Stimulated activated CD8-positive, alpha-beta memory T cell treated with anti-CD3 and anti-CD28 coated beads, Interleukin-12 subunit alpha, Interleukin-12 subunit beta, amount 100 ng/mL, for 4 hours (primary cell): ENCODE results near the gene PCAT7.
"Not testable (repeated sequence)": the region's sequence is repeated elsewhere in the genome, so short reads cannot be mapped to it uniquely, and the experiment has no call there.

Experiments used
- DNase-seq: peaks from one replicate; pipeline ENCODE4 v3.0.0-alpha.2; 2020; ENCODE audit warnings: low read depth

Gene PCAT7

DNA sequence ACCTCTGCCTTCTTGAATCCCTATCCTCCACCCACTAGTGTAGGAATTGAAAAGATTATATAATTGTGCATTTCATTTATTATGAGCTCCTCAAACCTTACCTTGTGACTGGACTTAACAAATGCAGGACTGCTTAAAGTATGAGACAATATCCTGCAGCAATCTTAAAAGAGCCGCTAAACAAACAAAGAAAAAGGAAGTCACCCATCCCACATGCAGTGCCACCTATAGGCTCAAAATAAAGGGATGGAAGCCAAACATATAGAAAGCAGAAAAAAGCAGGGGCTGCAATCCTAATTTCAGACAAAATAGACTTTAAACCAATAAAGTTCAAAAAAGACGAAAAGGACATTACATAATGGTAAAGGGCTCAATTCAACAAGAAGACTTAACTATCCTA is 8.7 kb downstream of the PCAT7 start:
- no peak for DNase-seq

- DNase-seq: not testable (repeated sequence)
Measured at GRCh38 chr9:94564279-94564678, 9.4 kb downstream of the PCAT7 start.

DNA sequence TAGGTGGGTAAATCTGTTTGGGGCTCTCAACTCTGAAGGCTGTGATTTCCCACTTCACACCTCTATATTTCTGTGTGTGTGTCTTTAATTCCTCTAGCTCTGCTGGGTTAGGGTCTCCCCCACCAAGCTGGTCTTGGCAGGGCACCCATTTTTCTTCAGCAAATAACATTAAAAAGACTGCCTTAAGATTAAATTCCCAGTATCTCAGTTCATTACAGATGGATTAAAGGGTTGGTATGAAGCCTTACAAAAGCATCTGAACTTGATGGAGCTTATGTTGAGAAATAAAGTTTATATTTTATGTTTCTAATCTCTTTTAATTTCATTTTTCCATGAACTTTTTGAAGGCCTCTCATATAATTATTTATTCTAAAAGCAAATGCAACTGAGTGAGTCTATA is 11.7 kb downstream of the PCAT7 start:
- DNase-seq: no peak

- no peak for DNase-seq
Measured at GRCh38 chr9:94567271-94567670, 12.4 kb downstream of the PCAT7 start.

DNA sequence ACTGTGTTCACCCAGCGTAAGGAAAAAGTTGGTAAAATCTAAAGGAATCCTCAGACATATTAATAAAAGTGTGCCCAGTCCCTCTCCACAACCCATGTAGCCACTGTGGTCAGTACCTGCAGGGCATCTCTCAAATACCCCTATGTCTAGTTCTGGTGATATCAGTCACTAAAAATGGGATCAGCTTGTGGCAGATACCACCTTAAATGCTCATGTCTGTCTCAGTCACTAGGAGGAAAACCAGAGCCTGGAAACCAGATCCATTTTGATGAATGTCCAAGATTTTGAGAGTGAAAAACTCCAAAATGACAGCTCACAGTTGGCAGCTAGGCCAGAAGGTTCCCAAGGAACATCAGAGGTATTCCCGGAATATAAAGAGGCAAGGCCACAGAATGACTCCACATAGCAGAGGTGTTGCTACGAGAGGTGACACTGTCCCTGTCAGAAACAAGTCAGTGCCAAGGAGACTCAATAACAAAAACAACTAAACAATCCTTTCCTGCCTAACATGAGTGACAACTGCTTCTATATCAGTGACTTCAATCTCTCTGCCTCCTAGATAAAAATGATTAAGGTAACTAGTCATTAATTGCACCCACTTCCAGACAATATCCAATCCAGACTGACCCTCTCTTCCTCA is 13.5 kb downstream of the PCAT7 start:
- no peak for DNase-seq

GRCh38 chr9:94568972-94569712 is 14.3 kb downstream of the PCAT7 start:
- no peak for DNase-seq

DNA sequence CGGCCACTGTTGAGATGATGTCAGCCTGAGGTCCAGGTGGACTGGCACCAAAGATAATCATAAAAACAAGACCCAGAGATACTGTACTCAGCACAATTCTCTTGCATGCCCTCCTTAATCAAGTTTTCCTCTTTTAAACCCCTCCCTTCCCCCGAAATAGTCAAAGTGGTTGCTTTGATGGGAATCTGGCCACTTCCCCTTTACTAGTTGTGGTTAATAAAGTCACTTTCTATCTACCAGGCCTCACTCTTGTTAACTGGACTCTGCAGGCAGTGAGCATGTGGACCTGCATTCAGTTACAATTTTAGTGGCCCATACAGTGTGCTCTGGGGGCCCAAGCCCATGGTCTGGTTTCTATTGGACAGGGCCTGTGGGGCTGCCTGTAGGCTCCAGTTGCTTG is 21.2 kb downstream of the PCAT7 start:
- DNase-seq: no peak

DNA sequence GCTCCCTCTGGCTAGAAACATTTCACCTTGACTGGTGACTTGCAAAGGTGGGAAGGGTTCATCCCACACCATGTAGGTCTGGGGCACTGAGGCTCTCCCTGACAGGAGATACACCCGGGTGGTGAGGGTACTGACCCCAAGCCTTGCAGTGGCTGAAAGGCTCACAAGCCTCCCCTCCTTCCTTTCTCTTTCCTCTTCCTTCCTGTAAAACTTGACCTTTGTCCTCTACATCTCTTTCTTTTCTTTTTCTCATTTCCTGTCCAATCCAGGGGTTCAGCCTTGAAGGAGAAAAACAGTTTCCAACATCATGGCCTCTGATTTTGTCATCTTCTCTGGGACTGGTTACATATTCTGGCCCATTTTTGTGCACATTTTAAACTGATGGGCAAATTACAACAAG is 22.2 kb downstream of the PCAT7 start:
- no peak for DNase-seq

DNA sequence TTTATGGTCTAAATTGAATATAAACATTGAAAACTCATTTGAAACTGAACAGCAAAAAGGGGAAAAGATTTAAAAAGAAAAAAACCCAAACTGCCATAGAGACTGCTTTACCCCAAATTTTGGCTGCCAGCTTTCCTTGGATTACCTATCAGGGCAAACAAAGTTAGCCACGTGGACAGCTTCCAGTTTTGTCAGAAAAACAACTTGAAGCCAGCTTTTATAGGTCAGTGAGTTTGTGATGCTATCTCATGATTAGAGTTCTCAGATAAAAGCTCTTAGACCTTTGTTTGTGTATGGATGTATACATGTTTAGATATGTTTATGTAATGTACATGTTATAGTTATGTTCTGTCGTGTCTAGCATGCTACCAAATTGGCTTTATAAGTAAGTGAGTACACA is 22.7 kb downstream of the PCAT7 start:
- no peak for DNase-seq

- DNase-seq: no peak
Measured at GRCh38 chr9:94581728-94582127, 26.8 kb downstream of the PCAT7 start.

- DNase-seq: no peak
Measured at GRCh38 chr9:94584555-94584954, 29.7 kb downstream of the PCAT7 start.

- no peak for DNase-seq
Measured at GRCh38 chr9:94586316-94586715, 31.4 kb downstream of the PCAT7 start.

GRCh38 chr9:94586814-94587213 is 31.9 kb downstream of the PCAT7 start:
- no peak for DNase-seq

DNA sequence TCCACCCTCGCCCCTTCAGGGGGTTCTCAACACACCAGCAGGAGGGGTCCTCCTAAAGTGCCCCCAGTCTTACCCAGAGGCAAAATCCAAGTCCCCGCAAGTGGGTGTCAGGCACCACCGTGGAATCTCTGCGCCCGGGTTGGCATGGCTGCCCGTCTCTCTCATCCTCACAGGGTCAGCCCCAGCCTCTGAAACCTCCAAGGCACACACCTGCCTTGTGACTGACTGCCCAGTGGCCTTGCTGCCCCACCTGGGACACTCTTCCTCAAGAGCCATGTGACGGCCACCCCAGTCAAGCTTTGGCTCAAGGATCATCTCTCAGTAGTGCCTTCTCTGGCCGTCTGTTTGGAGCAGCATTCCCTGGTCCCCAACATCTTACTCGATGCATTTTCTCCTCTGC is 33.8 kb downstream of the PCAT7 start:
- no peak for DNase-seq

GRCh38 chr9:94591046-94591545 is 36.2 kb downstream of the PCAT7 start:
- not testable (repeated sequence) for DNase-seq

DNA sequence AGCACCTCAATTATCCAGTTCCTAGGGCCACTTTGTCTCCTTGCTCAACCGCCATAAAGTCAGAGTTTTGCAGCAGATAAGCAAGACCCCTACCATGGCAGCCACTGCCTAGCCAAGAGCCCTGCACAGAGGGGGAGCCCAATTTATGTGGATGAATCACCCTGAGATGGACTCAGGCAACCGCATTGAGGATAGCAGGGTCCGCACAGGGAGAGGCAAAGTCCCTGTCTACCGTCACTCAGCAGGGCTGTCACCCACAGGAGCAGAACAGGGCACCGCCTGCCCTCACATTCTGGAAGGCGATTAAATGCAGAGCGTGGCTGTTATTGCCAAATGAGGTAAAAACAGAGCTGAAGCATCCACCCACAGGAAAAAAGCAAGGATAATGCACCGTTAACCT is 37.0 kb downstream of the PCAT7 start:
- no peak for DNase-seq

- DNase-seq: not testable (repeated sequence)
Measured at GRCh38 chr9:94592683-94593082, 37.8 kb downstream of the PCAT7 start.

GRCh38 chr9:94593459-94594345 is 38.8 kb downstream of the PCAT7 start, which contains the start of gene FBP2:
TSS of gene FBP2 (minus strand) at chr9:94593824. CDS start at chr9:94593726, 98 bp downstream.
- DNase-seq: no peak

DNA sequence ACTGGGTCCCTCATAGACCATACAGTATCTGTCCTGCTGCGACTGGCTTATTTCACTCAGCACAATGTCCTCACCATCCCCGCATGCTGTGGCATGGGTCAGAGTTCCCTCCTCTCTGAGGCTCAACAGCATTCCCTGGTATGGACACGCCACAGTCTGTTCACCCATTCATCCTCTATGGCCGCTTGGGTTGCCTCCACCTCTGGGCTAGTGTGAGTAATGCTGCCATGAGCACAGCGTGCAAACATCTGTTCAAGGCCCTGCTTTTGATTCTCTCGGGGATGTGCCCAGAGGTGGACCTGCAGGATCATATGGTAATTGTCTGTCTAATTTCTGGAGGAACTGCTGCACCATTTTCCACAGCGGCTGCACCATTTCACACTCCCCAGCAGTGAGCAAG is 44.2 kb downstream of the PCAT7 start:
- no peak for DNase-seq

DNA sequence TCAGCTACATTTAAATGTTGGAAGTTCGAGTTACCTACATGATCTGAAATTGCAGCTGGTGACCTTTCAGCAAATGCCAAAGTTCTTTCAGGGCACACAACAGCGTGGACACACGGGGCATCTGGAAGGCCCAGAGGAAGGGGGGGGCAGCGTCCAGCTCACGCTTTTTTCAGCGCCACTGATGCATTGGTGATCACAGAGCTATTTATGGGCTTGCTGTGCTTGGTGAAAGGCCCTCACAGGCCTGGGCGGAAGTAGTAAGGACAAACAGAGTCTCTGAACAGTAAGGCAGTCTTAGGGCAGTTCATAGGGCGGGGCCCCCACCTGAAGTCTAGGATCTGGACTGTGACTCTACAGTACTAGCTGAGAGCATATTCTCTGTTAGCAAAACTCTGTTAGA is 45.4 kb downstream of the PCAT7 start:
- no peak for DNase-seq

GRCh38 chr9:94600715-94601114 is 45.8 kb downstream of the PCAT7 start:
- DNase-seq: no peak

GRCh38 chr9:94602666-94603065 is 47.8 kb downstream of the PCAT7 start:
- DNase-seq: no peak
